HEK293 (cell line): ENCODE data around the gene CACNB4.

ENCODE experiments used
- CTCF ChIA-PET: fragments of 350-600 bp; formaldehyde crosslinking; extraction: SDS; loops from one replicate; lab custom pipeline; 2021; ENCODE audit warnings: antibody characterized with exemption; lab: Yijun Ruan, JAX
- POLR2A ChIA-PET: fragments of 300-600 bp; formaldehyde crosslinking; extraction: SDS; loops from one replicate; lab custom pipeline; 2020; ENCODE audit warnings: antibody characterized with exemption, inconsistent platforms; lab: Yijun Ruan, JAX
- H3K27ac ChIP-seq: fragments of 200-500 bp; sonication (Bioruptor generic); 2 replicates; pipeline ENCODE4 v1.5.1; 2014; ENCODE audit warnings: low read depth, low read length, control low read depth, inconsistent platforms; ENCODE audit errors: extremely low read depth
- H3K36me3 ChIP-seq, 2 experiments: fragments of 200-500 bp in 1 of 2; sonication (Bioruptor generic) in 1 of 2; 1 replicate in 1 of 2; 2 replicates in 1 of 2; pipeline ENCODE4 v1.5.1; 2014 to 2017; ENCODE audit warnings: inconsistent platforms in 2 of 2, low read length in 2 of 2; ENCODE audit not compliant: control insufficient read depth in 2 of 2, insufficient read depth in 1 of 2
- H3K4me1 ChIP-seq: fragments of 200-500 bp; sonication (Bioruptor generic); 2 replicates; pipeline ENCODE4 v1.5.1; 2014; ENCODE audit warnings: mild to moderate bottlenecking, low read length, inconsistent platforms; ENCODE audit not compliant: control insufficient read depth, insufficient read depth
- H3K4me3 ChIP-seq: 2 replicates; pipeline ENCODE4 v1.5.1; 2011; ENCODE audit warnings: low read depth, mild to moderate bottlenecking, control low read depth, low read length, moderate library complexity
- H3K9me3 ChIP-seq: fragments of 200-500 bp; sonication (Bioruptor generic); 2 replicates; pipeline ENCODE4 v1.5.1; 2014; ENCODE audit warnings: low read depth, low read length, inconsistent platforms; ENCODE audit not compliant: control insufficient read depth, insufficient read depth
- BCL11A ChIP-seq: fragments of 450-650 bp; formaldehyde crosslinking; IDR thresholded peaks from 2 replicates; pipeline ENCODE4 v1.5.1; 2016; ENCODE audit warnings: low read depth, missing biosample characterization, missing genetic modification characterization
- ELK4 ChIP-seq: IDR thresholded peaks from 2 replicates; pipeline ENCODE4 v1.6.1; 2011; ENCODE audit warnings: mild to moderate bottlenecking, low read depth, low read length, borderline replicate concordance
- GLI2 ChIP-seq: fragments of 450-650 bp; formaldehyde crosslinking; IDR thresholded peaks from 2 replicates; pipeline ENCODE4; 2017; ENCODE audit warnings: missing biosample characterization, missing genetic modification characterization, low read depth, borderline replicate concordance
- KLF17 ChIP-seq: fragments of 450-650 bp; formaldehyde crosslinking; IDR thresholded peaks from 2 replicates; pipeline ENCODE4 v1.5.1; 2016; ENCODE audit warnings: missing biosample characterization, missing genetic modification characterization
- OSR2 ChIP-seq: fragments of 450-650 bp; formaldehyde crosslinking; IDR thresholded peaks from 2 replicates; pipeline ENCODE4 v1.5.1; 2016; ENCODE audit warnings: missing biosample characterization, missing genetic modification characterization
- YY1 ChIP-seq: fragments of 450-650 bp; formaldehyde crosslinking; IDR thresholded peaks from 2 replicates; pipeline ENCODE4 v1.5.1; 2018; ENCODE audit warnings: missing biosample characterization, missing genetic modification characterization
- YY2 ChIP-seq: fragments of 450-650 bp; formaldehyde crosslinking; IDR thresholded peaks from 2 replicates; pipeline ENCODE4 v1.5.1; 2016; ENCODE audit warnings: missing biosample characterization, missing genetic modification characterization
- ZFHX2 ChIP-seq: fragments of 450-650 bp; formaldehyde crosslinking; conservative IDR thresholded peaks from 2 replicates; pipeline ENCODE4 v1.5.1; 2016; ENCODE audit warnings: missing biosample characterization, missing genetic modification characterization
- ZNF184 ChIP-seq: fragments of 450-650 bp; IDR thresholded peaks from 2 replicates; pipeline ENCODE4 v1.5.1; 2018; ENCODE audit warnings: missing biosample characterization, mild to moderate bottlenecking, missing genetic modification characterization
- ZNF19 ChIP-seq: fragments of 450-650 bp; formaldehyde crosslinking; IDR thresholded peaks from 2 replicates; pipeline ENCODE4; 2016; ENCODE audit warnings: missing biosample characterization, missing genetic modification characterization, low read depth
- ZNF280C ChIP-seq: fragments of 450-650 bp; formaldehyde crosslinking; IDR thresholded peaks from 2 replicates; pipeline ENCODE4 v1.5.1; 2016; ENCODE audit warnings: missing biosample characterization, missing genetic modification characterization
- ZNF292 ChIP-seq: fragments of 450-650 bp; formaldehyde crosslinking; IDR thresholded peaks from 2 replicates; pipeline ENCODE4 v1.5.1; 2016; ENCODE audit warnings: low read depth, missing biosample characterization, missing genetic modification characterization, borderline replicate concordance
- ZNF423 ChIP-seq: fragments of 450-650 bp; formaldehyde crosslinking; IDR thresholded peaks from 2 replicates; pipeline ENCODE4 v1.5.1; 2016; ENCODE audit warnings: missing biosample characterization, missing genetic modification characterization
- ZNF560 ChIP-seq: fragments of 450-650 bp; formaldehyde crosslinking; IDR thresholded peaks from 2 replicates; pipeline ENCODE4 v1.5.1; 2017; ENCODE audit warnings: missing biosample characterization, missing genetic modification characterization, borderline replicate concordance
- ZNF596 ChIP-seq: fragments of 450-650 bp; IDR thresholded peaks from 2 replicates; pipeline ENCODE4 v1.5.0; 2018; ENCODE audit warnings: missing biosample characterization, mild to moderate bottlenecking, missing genetic modification characterization, moderate library complexity
- ZNF621 ChIP-seq: fragments of 450-650 bp; formaldehyde crosslinking; IDR thresholded peaks from 2 replicates; pipeline ENCODE4 v1.5.1; 2017; ENCODE audit warnings: missing biosample characterization, missing genetic modification characterization
- ZNF624 ChIP-seq: fragments of 450-650 bp; formaldehyde crosslinking; IDR thresholded peaks from 2 replicates; pipeline ENCODE4 v1.5.1; 2017; ENCODE audit warnings: missing biosample characterization, missing genetic modification characterization
- ZNF660 ChIP-seq: fragments of 450-650 bp; IDR thresholded peaks from 2 replicates; pipeline ENCODE4 v1.5.1; 2018; ENCODE audit warnings: missing biosample characterization, mild to moderate bottlenecking, missing genetic modification characterization
- ZNF843 ChIP-seq: fragments of 450-650 bp; formaldehyde crosslinking; IDR thresholded peaks from 2 replicates; pipeline ENCODE4 v1.5.1; 2016; ENCODE audit warnings: missing biosample characterization, missing genetic modification characterization
- ZSCAN30 ChIP-seq: fragments of 450-650 bp; IDR thresholded peaks from 2 replicates; pipeline ENCODE4 v1.5.1; 2018; ENCODE audit warnings: missing biosample characterization, mild to moderate bottlenecking, missing genetic modification characterization, moderate library complexity
- ZSCAN4 ChIP-seq: fragments of 450-650 bp; formaldehyde crosslinking; IDR thresholded peaks from 2 replicates; pipeline ENCODE4 v1.5.1; 2017; ENCODE audit warnings: missing biosample characterization, missing genetic modification characterization
- ZSCAN5A ChIP-seq: fragments of 450-650 bp; formaldehyde crosslinking; IDR thresholded peaks from 2 replicates; pipeline ENCODE4 v1.5.1; 2016; ENCODE audit warnings: missing biosample characterization, missing genetic modification characterization

CACNB4 gene

GRCh38 chr2:152019732-152020131 lies 79.1 kb downstream of the CACNB4 start:
- CTCF ChIA-PET: interaction anchor here (1.9 kb wide), 1 partner anchor 21 kb away, joined by 10 read pairs; no protein-coding TSS in a partner anchor
- POLR2A ChIA-PET: no interaction called here
- Histone ChIP-seq H3K27ac (no peak overlapping the region), H3K4me3 (no peak overlapping the region), H3K36me3 (no peaks in the 10 kb centered on the region), H3K9me3 (no peaks in the 10 kb centered on the region), H3K4me1 (no peaks in the 10 kb centered on the region)
- no peak for TF ChIP-seq YY2 (tag by site-specific recombination)
- no peak for TF ChIP-seq ZNF843 (tag by site-specific recombination)
- no peak for TF ChIP-seq ZNF560 (tag by site-specific recombination)
- no peak for TF ChIP-seq KLF17 (tag by site-specific recombination)

GRCh38 chr2:152016181-152017120 lies 82.4 kb downstream of the CACNB4 start:
- Histone ChIP-seq H3K36me3 (no peaks in the 10 kb centered on the region), H3K4me3 (no peak overlapping the region), H3K9me3 (no peaks in the 10 kb centered on the region), H3K27ac (no peak overlapping the region)
- POLR2A ChIA-PET: no interaction called here
- TF ChIP-seq ZNF596 (tag by site-specific recombination): no peak
- TF ChIP-seq ZSCAN5A (tag by site-specific recombination): no peak
- no peak for TF ChIP-seq OSR2 (tag by site-specific recombination)
- no peak for TF ChIP-seq ZSCAN30
- TF ChIP-seq ZNF660: no peak
- no peak for TF ChIP-seq ZNF184 (tag by site-specific recombination)
- TF ChIP-seq ZNF423 (tag by site-specific recombination): no peak
- TF ChIP-seq ZNF280C (tag by site-specific recombination): no peak
- no peak for TF ChIP-seq GLI2 (tag by site-specific recombination)
- TF ChIP-seq ELK4: no peak
- no peak for TF ChIP-seq ZNF19 (tag by site-specific recombination)
- TF ChIP-seq ZNF292: no peak
- no peak for TF ChIP-seq ZNF843 (tag by site-specific recombination)
- no peak for TF ChIP-seq BCL11A (tag by site-specific recombination)
- TF ChIP-seq ZNF624 (tag by site-specific recombination): no peak
- TF ChIP-seq ZNF621: no peak
- no peak for TF ChIP-seq ZSCAN4 (tag by site-specific recombination)
- no peak for TF ChIP-seq ZFHX2
- no peak for TF ChIP-seq YY1 (tag by site-specific recombination)
- TF ChIP-seq, all 188 proteins: peak for 0
- CTCF ChIA-PET: interaction anchor here (0.6 to 1.7 kb wide), 3 partner anchors 9 to 401 kb away, joined by 4 to 18 read pairs (median 4); no protein-coding TSS in a partner anchor
- no peaks in the 10 kb centered on the region for H3K4me1 ChIP-seq
